ENCODE data around the gene PTK7.

Gene PTK7

GRCh38 chr6:43146709-43147688 is 70.9 kb downstream of the PTK7 start:
- DNase-seq = no peak

GRCh38 chr6:43147691-43148477 is 71.8 kb downstream of the PTK7 start:
- DNase-seq = no peak

GRCh38 chr6:43149265-43149664 is 73.2 kb downstream of the PTK7 start:
- DNase-seq = no peak

GRCh38 chr6:43150051-43150751 is 74.1 kb downstream of the PTK7 start:
- no peak for DNase-seq

GRCh38 chr6:43159599-43159998 is 83.5 kb downstream of the PTK7 start:
- no peak for DNase-seq

GRCh38 chr6:43163899-43164298 is 87.8 kb downstream of the PTK7 start:
- no peak for DNase-seq

GRCh38 chr6:43170417-43170930 is 94.4 kb downstream of the PTK7 start:
- DNase-seq = peak; percentile 86

- DNase-seq = peak; percentile 96
These were observed 95.0 kb downstream of the PTK7 start, which contains the start of gene SRF for GRCh38 chr6:43170931-43171706. Gene SRF (plus strand): TSS chr6:43171269. CDS start chr6:43171657, 388 bp downstream.

- no peak for DNase-seq
These were observed 95.6 kb downstream of the PTK7 start for GRCh38 chr6:43171707-43172103.

- no peak for DNase-seq
These were observed 96.2 kb downstream of the PTK7 start for GRCh38 chr6:43172104-43173007.

GRCh38 chr6:43173591-43174262 is 97.6 kb downstream of the PTK7 start:
- no peak for DNase-seq

- DNase-seq = peak; percentile 88
These were observed 98.4 kb downstream of the PTK7 start for GRCh38 chr6:43174263-43175112.

GRCh38 chr6:43175676-43176422 is 99.7 kb downstream of the PTK7 start:
- DNase-seq = no peak

GRCh38 chr6:43176423-43176786 is 100.3 kb downstream of the PTK7 start:
- no peak for DNase-seq

GRCh38 chr6:43178150-43178549 is 102.0 kb downstream of the PTK7 start:
- DNase-seq = no peak

GRCh38 chr6:43178951-43179830 is 103.1 kb downstream of the PTK7 start:
- DNase-seq = no peak

- DNase-seq = no peak
These were observed 103.9 kb downstream of the PTK7 start for GRCh38 chr6:43180058-43180457.

- no peak for DNase-seq
These were observed 104.9 kb downstream of the PTK7 start for GRCh38 chr6:43180985-43181384.

Data from NCI-H2227 treated with DMSO at 0.1 percent for 48 hours (cell line).